Transverse colon (tissue), 4 donors: ENCODE measurements around the gene ALKBH5. TPM values are rescaled to one million over a fixed set of nuclear protein-coding genes. Genes with fewer than 3 reads are reported as not detected.

Source experiments
- DNase-seq: peaks from one replicate; pipeline ENCODE4 v3.0.0-alpha.2; 2019
- H3K27ac ChIP-seq, 4 donors: fragments of 200-600 bp; sonication (generic); 2 replicates each; pipeline ENCODE4 v1.5.1; 2016 to 2018; ENCODE audit warnings: inconsistent platforms in 4 of 4
- H3K27me3 ChIP-seq: fragments of 200-600 bp; sonication (generic); 2 replicates; pipeline ENCODE4 v1.5.1; 2017; ENCODE audit warnings: inconsistent platforms
- H3K36me3 ChIP-seq, 4 donors: fragments of 200-600 bp; sonication (generic); 2 replicates each; pipeline ENCODE4 v1.5.1; 2017 to 2019; ENCODE audit warnings: inconsistent platforms in 4 of 4
- H3K4me1 ChIP-seq, 4 donors: fragments of 200-600 bp; sonication (generic); 2 replicates each; pipeline ENCODE4 v1.5.1; 2017 to 2020; ENCODE audit warnings: inconsistent platforms in 4 of 4
- H3K4me3 ChIP-seq, 4 donors: fragments of 200-600 bp; sonication (generic); 1 replicate in 1 of 4; 2 replicates in 3 of 4; pipeline versions ENCODE4 v1.5.1 to v1.6.1; 2017 to 2019; ENCODE audit warnings: inconsistent platforms in 4 of 4
- H3K9me3 ChIP-seq, 2 donors: fragments of 200-600 bp; sonication (generic); 2 replicates each; pipeline ENCODE4 v1.5.1; 2017 to 2019; ENCODE audit warnings: inconsistent platforms in 2 of 2
- CTCF ChIP-seq, 5 experiments: fragments of 200-600 bp in 3 of 5; fragments of 450-650 bp in 2 of 5; sonication (generic) in 3 of 5; IDR thresholded peaks; 1 replicate in 2 of 5; 2 replicates in 3 of 5; pipeline ENCODE4 v1.5.1; 2016 to 2017; ENCODE audit warnings: antibody characterized with exemption in 5 of 5, inconsistent platforms in 3 of 5, mild to moderate bottlenecking in 2 of 5, moderate library complexity in 1 of 5
- EP300 ChIP-seq: sonication (generic); formaldehyde crosslinking; IDR thresholded peaks from one replicate; pipeline ENCODE4 v1.6.1; 2017; ENCODE audit warnings: antibody characterized with exemption, low read depth
- POLR2A ChIP-seq: fragments of 450-650 bp; IDR thresholded peaks from one replicate; pipeline ENCODE4 v1.6.1; 2016; ENCODE audit warnings: antibody characterized with exemption, mild to moderate bottlenecking, moderate library complexity
- POLR2AphosphoS5 ChIP-seq, 3 donors: sonication (generic); formaldehyde crosslinking; IDR thresholded peaks; one replicate each; pipeline ENCODE4 v1.6.1; 2016; ENCODE audit warnings: antibody characterized with exemption in 3 of 3
- WGBS, 2 donors: methylation state at CpG; one replicate each; pipeline ENCODE4 v1.1.5; 2018; ENCODE audit warnings: low coverage in 1 of 2; 5-methylcytosine and 5-hydroxymethylcytosine counted together
- in situ Hi-C, 4 donors: fragments of 200-750 bp; cut with MboI; loops; one replicate each; pipeline versions ENCODE4 v1.15.0 to v1.15.1; 2017; ENCODE audit warnings: low sequenced_read_pairs in 3 of 4, low pct_ligation_motif_present in 1 of 4, low pct_unique_long_range_greater_than_20kb in 1 of 4
- intact Hi-C: fragments of 100-400 bp; cut with DNase I; formaldehyde crosslinking; loops from one replicate; pipeline ENCODE4 v1.15.1; 2023; ENCODE audit warnings: low total_unique reads
- total RNA-seq, 4 donors: library from RNA; depleted of rRNA; stranded (reverse); fragments of >200 nt; gene quantifications; one replicate each; pipeline ENCODE4 v1.1.0, GENCODE V29; 2016

The ALKBH5 gene
- total RNA-seq, 4 donors from 2014 or later: 69.2 to 109 (median 88.4) TPM

- TF ChIP-seq EP300 (no peak), CTCF (IDR thresholded peaks at IDR 0.05) (no peak), POLR2AphosphoS5 (IDR thresholded peaks at IDR 0.05) (no peak), POLR2A (no peak)
- Histone ChIP-seq H3K27ac (no peak overlapping the region), H3K36me3 (peaks cover 0 to 53% (median 28%) of the 10 kb centered on the region in 4 donors), H3K9me3 (no peaks in the 10 kb centered on the region), H3K4me1 (peaks cover 0 to 19% (median 4%) of the 10 kb centered on the region in 4 donors), H3K27me3 (no peaks in the 10 kb centered on the region), H3K4me3 (no peak overlapping the region)
- in situ Hi-C loops (no loop called here), intact Hi-C loops (no loop called here)
- DNase-seq: peak; percentile 79
- 64 to 68% methylated on average over 5 to 9 of the region's 9 CpGs for WGBS, 2 donors
Observed at GRCh38 chr17:18250259-18250658, 66.6 kb downstream of the ALKBH5 start.

DNA sequence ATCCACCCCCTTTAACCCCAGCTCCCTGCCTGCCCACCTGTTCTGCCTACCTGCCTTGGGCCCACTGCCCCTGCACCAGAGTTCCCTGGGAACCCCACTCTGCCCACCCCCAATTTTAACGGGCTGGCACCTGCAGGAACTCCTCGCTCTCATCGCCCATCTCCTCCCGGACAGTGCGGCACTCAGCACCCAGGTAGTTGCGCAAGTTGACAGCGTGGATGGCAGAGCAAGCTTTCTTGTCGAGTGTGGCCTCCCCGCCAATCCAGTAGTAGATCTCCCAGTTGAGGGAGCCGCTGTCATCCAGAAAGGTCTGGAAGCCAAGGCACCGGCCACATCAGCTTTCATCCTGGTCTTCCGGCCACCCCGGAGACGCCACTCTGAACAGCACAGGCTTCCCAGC is 67.1 kb downstream of the ALKBH5 start:
- TF ChIP-seq EP300 (no peak), POLR2A (no peak), CTCF (IDR thresholded peaks at IDR 0.05) (no peak), POLR2AphosphoS5 (IDR thresholded peaks at IDR 0.05) (no peak)
- H3K4me3 ChIP-seq: no peak overlapping the region
- H3K36me3 ChIP-seq: peaks cover 0 to 50% (median 26%) of the 10 kb centered on the region in 4 donors
- H3K27me3 ChIP-seq: no peaks in the 10 kb centered on the region
- H3K9me3 ChIP-seq: no peaks in the 10 kb centered on the region
- 94% methylated on average over 14 of the region's 14 CpGs; no CpG with 5 or more reads in 1 of the 2 donors for WGBS, 2 donors
- peaks cover 0 to 19% (median 4%) of the 10 kb centered on the region in 4 donors for H3K4me1 ChIP-seq
- in situ Hi-C loops: no loop called here
- no peak for DNase-seq
- intact Hi-C loops: no loop called here
- no peak overlapping the region for H3K27ac ChIP-seq

- Histone ChIP-seq H3K4me3 (no peak overlapping the region), H3K4me1 (peaks cover 0 to 19% (median 4%) of the 10 kb centered on the region in 4 donors), H3K36me3 (peaks cover 0 to 46% (median 22%) of the 10 kb centered on the region in 4 donors), H3K27me3 (no peaks in the 10 kb centered on the region), H3K27ac (no peak overlapping the region), H3K9me3 (no peaks in the 10 kb centered on the region)
- in situ Hi-C loops (no loop called here), intact Hi-C loops (no loop called here)
- DNase-seq: no peak
- no peak for TF ChIP-seq EP300
- TF ChIP-seq POLR2A: no peak
- no peak for TF ChIP-seq POLR2AphosphoS5 (IDR thresholded peaks at IDR 0.05)
- no peak for TF ChIP-seq CTCF (IDR thresholded peaks at IDR 0.05)
- WGBS, 2 donors: 85% methylated on average over 15 of the region's 15 CpGs; no CpG with 5 or more reads in 1 of the 2 donors
Observed at GRCh38 chr17:18251204-18251603, 67.6 kb downstream of the ALKBH5 start.

- peaks cover 7 to 21% (median 9%) of the 10 kb centered on the region in 4 donors for H3K4me1 ChIP-seq
- intact Hi-C loops: no loop called here
- H3K36me3 ChIP-seq: peaks cover 0 to 46% (median 21%) of the 10 kb centered on the region in 4 donors
- H3K9me3 ChIP-seq: no peaks in the 10 kb centered on the region
- TF ChIP-seq CTCF (IDR thresholded peaks at IDR 0.05) (no peak), POLR2A (no peak), POLR2AphosphoS5 (IDR thresholded peaks at IDR 0.05) (no peak), EP300 (no peak)
- 87% methylated on average over 5 of the region's 5 CpGs; no CpG with 5 or more reads in 1 of the 2 donors for WGBS, 2 donors
- no peaks in the 10 kb centered on the region for H3K27me3 ChIP-seq
- H3K27ac ChIP-seq: no peak overlapping the region
- DNase-seq: no peak
- no peak overlapping the region for H3K4me3 ChIP-seq
- in situ Hi-C loops: no loop called here
Observed at GRCh38 chr17:18252160-18252559, 68.5 kb downstream of the ALKBH5 start.
